Measurements from ENCODE around the gene ISCA2.

DNA sequence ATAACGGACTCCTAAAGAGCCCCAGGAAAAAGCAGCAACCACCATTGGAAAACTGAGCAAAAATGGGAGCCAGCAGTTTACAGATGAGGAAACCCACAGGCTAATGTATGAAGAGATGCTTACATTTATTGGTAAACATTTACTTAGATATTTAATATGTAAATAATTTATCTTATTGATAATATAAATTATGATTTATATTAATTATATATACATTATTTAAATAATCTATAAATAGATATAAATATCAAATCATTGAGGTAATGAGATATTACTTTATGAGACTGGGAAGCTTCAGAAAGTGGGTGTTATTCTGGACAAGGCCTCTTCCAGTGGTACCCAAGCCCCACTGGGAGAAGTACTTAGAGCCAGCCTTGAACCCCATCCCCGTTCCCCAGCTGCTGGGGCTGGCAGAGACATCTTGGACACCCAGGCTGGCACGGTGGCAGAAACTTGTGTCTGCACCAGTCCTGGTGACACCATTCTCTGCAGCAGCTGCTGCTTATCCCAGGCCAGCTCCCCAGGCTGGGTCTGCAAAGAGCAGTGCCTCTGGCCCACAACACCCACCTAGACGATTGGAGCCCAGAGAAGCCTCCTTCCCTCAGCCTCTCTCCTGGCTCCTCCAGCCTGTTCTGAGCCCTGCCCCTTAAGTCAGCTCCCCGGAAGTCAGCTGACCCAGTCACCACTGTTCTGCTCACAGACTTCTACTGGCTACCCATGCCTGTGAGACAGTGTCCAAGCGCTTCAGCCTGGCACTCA, 25.9 kb downstream of the ISCA2 start:
- TF ChIP-seq BHLHE40 (IDR thresholded peaks at IDR 0.05; ENCODE audit: borderline replicate concordance) = no peak
- TF ChIP-seq, protein P1, sequence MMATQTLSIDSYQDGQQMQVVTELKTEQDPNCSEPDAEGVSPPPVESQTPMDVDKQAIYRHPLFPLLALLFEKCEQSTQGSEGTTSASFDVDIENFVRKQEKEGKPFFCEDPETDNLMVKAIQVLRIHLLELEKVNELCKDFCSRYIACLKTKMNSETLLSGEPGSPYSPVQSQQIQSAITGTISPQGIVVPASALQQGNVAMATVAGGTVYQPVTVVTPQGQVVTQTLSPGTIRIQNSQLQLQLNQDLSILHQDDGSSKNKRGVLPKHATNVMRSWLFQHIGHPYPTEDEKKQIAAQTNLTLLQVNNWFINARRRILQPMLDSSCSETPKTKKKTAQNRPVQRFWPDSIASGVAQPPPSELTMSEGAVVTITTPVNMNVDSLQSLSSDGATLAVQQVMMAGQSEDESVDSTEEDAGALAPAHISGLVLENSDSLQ (IDR thresholded peaks at IDR 0.05) = no peak
- TF ChIP-seq CTBP1 (IDR thresholded peaks at IDR 0.05; ENCODE audit: borderline replicate concordance) = no peak
- no peak for TF ChIP-seq ZNF384 (IDR thresholded peaks at IDR 0.05)
- TF ChIP-seq SUZ12 (IDR thresholded peaks at IDR 0.05) = no peak

Measured in HEK293T (cell line).